K562 (cell line): Measurements from ENCODE around the gene TSGA10. TPM values are rescaled to one million over a fixed set of nuclear protein-coding genes. Genes with fewer than 3 reads are reported as not detected.

Source experiments
- ARID2 ChIP-seq: fragments of 450-650 bp; IDR thresholded peaks from 2 replicates; pipeline ENCODE4 v1.6.1; 2017; ENCODE audit warnings: antibody characterized with exemption, mild to moderate bottlenecking
- CLOCK ChIP-seq: fragments of 250-450 bp; sonication (Bioruptor Pico); IDR thresholded peaks from 2 replicates; pipeline ENCODE4 v1.4.0; 2020; ENCODE audit warnings: mild to moderate bottlenecking, moderate library complexity, borderline replicate concordance
- ERF ChIP-seq: fragments of 450-650 bp; formaldehyde crosslinking; IDR thresholded peaks from 2 replicates; pipeline ENCODE4 v1.4.0; 2020; ENCODE audit warnings: mild to moderate bottlenecking, mixed read lengths
- ESRRB ChIP-seq: fragments of 250-450 bp; sonication (Bioruptor Pico); IDR thresholded peaks from 2 replicates; pipeline ENCODE4 v1.5.0; 2020; ENCODE audit warnings: mild to moderate bottlenecking, moderate library complexity, borderline replicate concordance
- HMGN3 ChIP-seq: IDR thresholded peaks from 2 replicates; pipeline ENCODE4 v1.6.1; 2011; ENCODE audit warnings: borderline replicate concordance, low read depth, mild to moderate bottlenecking, mixed read lengths, low read length; ENCODE audit not compliant: insufficient read length; ENCODE audit errors: extremely low read depth
- IFI16 ChIP-seq: fragments of 250-450 bp; sonication (Bioruptor Pico); IDR thresholded peaks from 2 replicates; pipeline ENCODE4 v2.1.2; 2022; ENCODE audit warnings: mild to moderate bottlenecking, inconsistent platforms
- RBM25 ChIP-seq: fragments of 200-400 bp; formaldehyde crosslinking; IDR thresholded peaks from 2 replicates; pipeline ENCODE4 v1.6.1; 2018; ENCODE audit warnings: low read length, low read depth, moderate library complexity; ENCODE audit not compliant: severe bottlenecking
- SFPQ ChIP-seq: fragments of 200-400 bp; formaldehyde crosslinking; IDR thresholded peaks from 2 replicates; pipeline ENCODE4 v1.6.1; 2017; ENCODE audit warnings: mild to moderate bottlenecking, low read depth, low read length, moderate library complexity
- SLC30A9 ChIP-seq: fragments of 250-450 bp; sonication (Bioruptor Pico); IDR thresholded peaks from 2 replicates; pipeline ENCODE4 v1.8.0; 2022; ENCODE audit warnings: mild to moderate bottlenecking, moderate library complexity
- SRSF1 ChIP-seq: fragments of 200-400 bp; formaldehyde crosslinking; IDR thresholded peaks from 2 replicates; pipeline ENCODE4 v1.6.1; 2017; ENCODE audit warnings: mild to moderate bottlenecking, low read depth, low read length, moderate library complexity
- TEAD2 ChIP-seq: fragments of 450-650 bp; IDR thresholded peaks from 2 replicates; pipeline ENCODE4 v1.6.1; 2016; ENCODE audit warnings: missing genetic modification characterization, control low read depth, missing compliant biosample characterization
- ZFP91 ChIP-seq: sonication (generic); formaldehyde crosslinking; IDR thresholded peaks from 2 replicates; pipeline ENCODE4 v1.8.0; 2022; ENCODE audit warnings: mild to moderate bottlenecking, missing genetic modification reagents
- ZFPM2 ChIP-seq: fragments of 250-450 bp; sonication (Bioruptor Pico); IDR thresholded peaks from 2 replicates; pipeline ENCODE4 v1.5.1; 2022; ENCODE audit warnings: mild to moderate bottlenecking
- polyA plus RNA-seq, 8 experiments: library from polyadenylated mRNA; depleted of rRNA in 4 of 8; stranded (reverse) in 5 of 8; unstranded in 3 of 8; fragments of >200 nt; fragmentation: Nextera tagmentation in 2 of 8; fragmentation: Illumina TruSeq in 1 of 8; extraction: Ambion mirVana in 2 of 8; extraction: Trizol in 1 of 8; gene quantifications; 2 replicates each; pipeline versions ENCODE4 v1.2.1 to v1.2.3, GENCODE V29; 2011 to 2014; ENCODE audit warnings: inconsistent platforms in 1 of 8, missing spikeins in 1 of 8
- total RNA-seq, 7 experiments: library from RNA; depleted of rRNA in 6 of 7; stranded (reverse); fragments of >200 nt in 6 of 7; fragmentation: Illumina TruSeq in 2 of 7; extraction: Trizol in 2 of 7; gene quantifications; 2 replicates each; pipeline versions ENCODE4 v1.2.1 to v1.2.3, GENCODE V29; 2011 to 2021; ENCODE audit warnings: low replicate concordance in 1 of 7
- TF ChIP-seq, protein P1 (sequence below): sonication (generic); formaldehyde crosslinking; IDR thresholded peaks from 2 replicates; pipeline ENCODE4 v1.5.0; 2020; ENCODE audit warnings: missing genetic modification reagents
- TF ChIP-seq, protein P2 (sequence below): fragments of 450-650 bp; formaldehyde crosslinking; IDR thresholded peaks from 2 replicates; pipeline ENCODE4 v1.4.0; 2020; ENCODE audit warnings: mild to moderate bottlenecking, mixed read lengths

The TSGA10 gene
- total and polyA plus RNA-seq, 9 of the 15 experiments (the other 6 are each of a cell fraction or from before 2014, with no cell fraction given), result 2.1 to 11.3 (median 3.2) TPM

GRCh38 chr2:99154643-99155536 is at the start of gene TSGA10, which contains the start of gene LIPT1 (continued):
- TF ChIP-seq, protein P1, sequence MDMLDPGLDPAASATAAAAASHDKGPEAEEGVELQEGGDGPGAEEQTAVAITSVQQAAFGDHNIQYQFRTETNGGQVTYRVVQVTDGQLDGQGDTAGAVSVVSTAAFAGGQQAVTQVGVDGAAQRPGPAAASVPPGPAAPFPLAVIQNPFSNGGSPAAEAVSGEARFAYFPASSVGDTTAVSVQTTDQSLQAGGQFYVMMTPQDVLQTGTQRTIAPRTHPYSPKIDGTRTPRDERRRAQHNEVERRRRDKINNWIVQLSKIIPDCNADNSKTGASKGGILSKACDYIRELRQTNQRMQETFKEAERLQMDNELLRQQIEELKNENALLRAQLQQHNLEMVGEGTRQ (CRISPR knock-in tag), result 0 out of 2 replicates have a peak, but pooled peaks have one; percentile 29
- TF ChIP-seq, protein P2, sequence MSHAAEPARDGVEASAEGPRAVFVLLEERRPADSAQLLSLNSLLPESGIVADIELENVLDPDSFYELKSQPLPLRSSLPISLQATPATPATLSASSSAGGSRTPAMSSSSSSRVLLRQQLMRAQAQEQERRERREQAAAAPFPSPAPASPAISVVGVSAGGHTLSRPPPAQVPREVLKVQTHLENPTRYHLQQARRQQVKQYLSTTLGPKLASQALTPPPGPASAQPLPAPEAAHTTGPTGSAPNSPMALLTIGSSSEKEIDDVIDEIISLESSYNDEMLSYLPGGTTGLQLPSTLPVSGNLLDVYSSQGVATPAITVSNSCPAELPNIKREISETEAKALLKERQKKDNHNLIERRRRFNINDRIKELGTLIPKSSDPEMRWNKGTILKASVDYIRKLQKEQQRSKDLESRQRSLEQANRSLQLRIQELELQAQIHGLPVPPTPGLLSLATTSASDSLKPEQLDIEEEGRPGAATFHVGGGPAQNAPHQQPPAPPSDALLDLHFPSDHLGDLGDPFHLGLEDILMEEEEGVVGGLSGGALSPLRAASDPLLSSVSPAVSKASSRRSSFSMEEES (CRISPR knock-in tag), result no peak
- TF ChIP-seq ESRRB (CRISPR knock-in tag) (no peak), ZFP91 (CRISPR knock-in tag) (no peak), ERF (CRISPR knock-in tag) (no peak), RBM25 (no peak), ZFPM2 (CRISPR knock-in tag) (no peak), SFPQ (no peak), TEAD2 (tag) (no peak), HMGN3 (peak; percentile 86), ARID2 (no peak), CLOCK (no peak), SRSF1 (no peak), SLC30A9 (CRISPR knock-in tag) (no peak), IFI16 (CRISPR knock-in tag) (no peak)
